ENCODE results near the gene BICDL2. TPM values are rescaled to one million over a fixed set of nuclear protein-coding genes. Genes with fewer than 3 reads are reported as not detected.

BICDL2 gene
- total RNA-seq, 1 donor from 2014 or later, result 0.58 TPM

- DNase-seq (ENCODE audit: low spot score) (peak; percentile 84), ATAC-seq (peak; percentile 91)
Observed at GRCh38 chr16:3013491-3013951, 23.2 kb downstream of the BICDL2 start.

GRCh38 chr16:3012828-3013420 is 23.8 kb downstream of the BICDL2 start, which contains the start of gene CLDN9:
Gene CLDN9, plus strand, starts transcription at chr16:3012923. Its CDS starts 440 bp downstream, at chr16:3013363.
- no peak for DNase-seq (ENCODE audit: low spot score)
- ATAC-seq, result peak; percentile 6

- DNase-seq (ENCODE audit: low spot score) (no peak), ATAC-seq (no peak)
Observed at GRCh38 chr16:3012246-3012645, 24.5 kb downstream of the BICDL2 start.

GRCh38 chr16:3010510-3010909 is 26.2 kb downstream of the BICDL2 start:
- ATAC-seq (no peak), DNase-seq (ENCODE audit: low spot score) (no peak)

- ATAC-seq (no peak), DNase-seq (ENCODE audit: low spot score) (no peak)
Observed at GRCh38 chr16:3009568-3010390, 27.0 kb downstream of the BICDL2 start.

- ATAC-seq (no peak), DNase-seq (ENCODE audit: low spot score) (no peak)
Observed at GRCh38 chr16:3008690-3009037, 28.1 kb downstream of the BICDL2 start.

GRCh38 chr16:3007957-3008689 is 28.6 kb downstream of the BICDL2 start:
- no peak for DNase-seq (ENCODE audit: low spot score)

GRCh38 chr16:3007059-3007956 is 29.4 kb downstream of the BICDL2 start:
- peak; percentile 43 for ATAC-seq
- peak; percentile 87 for DNase-seq (ENCODE audit: low spot score)

More at GRCh38 chr16:3007957-3008689, 28.6 kb downstream of the BICDL2 start:
- no peak for ATAC-seq

GRCh38 chr16:3004781-3005284 is 31.9 kb downstream of the BICDL2 start:
- ATAC-seq, result peak; percentile 44
- peak; percentile 88 for DNase-seq (ENCODE audit: low spot score)

GRCh38 chr16:3004319-3004718 is 32.4 kb downstream of the BICDL2 start:
- ATAC-seq (no peak), DNase-seq (ENCODE audit: low spot score) (no peak)

GRCh38 chr16:3003582-3004270 is 33.0 kb downstream of the BICDL2 start:
- peak; percentile 83 for ATAC-seq
- peak; percentile 99 for DNase-seq (ENCODE audit: low spot score)

GRCh38 chr16:3001316-3001715 is 35.4 kb downstream of the BICDL2 start:
- no peak for DNase-seq (ENCODE audit: low spot score)

GRCh38 chr16:3000540-3000939 is 36.2 kb downstream of the BICDL2 start:
- ATAC-seq (no peak), DNase-seq (ENCODE audit: low spot score) (no peak)

More at GRCh38 chr16:3001316-3001715, 35.4 kb downstream of the BICDL2 start:
- ATAC-seq, result no peak

GRCh38 chr16:2999929-3000328 is 36.8 kb downstream of the BICDL2 start:
- DNase-seq (ENCODE audit: low spot score) (no peak), ATAC-seq (no peak)

- DNase-seq (ENCODE audit: low spot score) (no peak), ATAC-seq (no peak)
Observed at GRCh38 chr16:2996298-2996697, 40.4 kb downstream of the BICDL2 start.

- ATAC-seq (peak; percentile 39), DNase-seq (ENCODE audit: low spot score) (no peak)
Observed at GRCh38 chr16:2992383-2993081, 44.2 kb downstream of the BICDL2 start.

- ATAC-seq, result no peak
- no peak for DNase-seq (ENCODE audit: low spot score)
Observed at GRCh38 chr16:2991566-2992261, 45.0 kb downstream of the BICDL2 start.

- ATAC-seq, result no peak
- no peak for DNase-seq (ENCODE audit: low spot score)
Observed at GRCh38 chr16:2990891-2991290, 45.9 kb downstream of the BICDL2 start.
